Body of pancreas (tissue), 4 donors: ENCODE results near the gene JPH3. TPM values are rescaled to one million over a fixed set of nuclear protein-coding genes. Genes with fewer than 3 reads are reported as not detected.

ENCODE experiments used
- ATAC-seq: fragments of 150-250 bp; one replicate; pipeline ENCODE4 v1.9.1; 2016
- DNase-seq, 4 donors: peaks; one replicate each; pipeline ENCODE4 v3.0.0-alpha.2; 2019
- H3K27ac ChIP-seq, 4 donors: fragments of 200-600 bp; sonication (generic); 1 replicate in 3 of 4; 2 replicates in 1 of 4; pipeline versions ENCODE4 v1.5.1 to v1.6.1; 2016 to 2019; ENCODE audit warnings: mild to moderate bottlenecking in 1 of 4, mixed read lengths in 1 of 4, moderate library complexity in 1 of 4
- H3K27me3 ChIP-seq, 2 donors: fragments of 200-600 bp; sonication (generic); one replicate each; pipeline ENCODE4 v1.6.0; 2016; ENCODE audit warnings: mild to moderate bottlenecking in 1 of 2
- H3K36me3 ChIP-seq, 2 donors: fragments of 200-600 bp; sonication (generic); replicated peaks in 1 of 2; 2 replicates each; pipeline ENCODE4 v1.5.1; 2016; ENCODE audit warnings: low read depth in 2 of 2; ENCODE audit not compliant: insufficient read depth in 1 of 2
- H3K4me1 ChIP-seq: fragments of 200-600 bp; sonication (generic); one replicate; pipeline ENCODE4 v1.6.0; 2016
- H3K4me3 ChIP-seq, 2 donors: fragments of 200-600 bp; sonication (generic); 1 replicate in 1 of 2; 2 replicates in 1 of 2; pipeline ENCODE4 v1.5.1; 2016 to 2019
- H3K9me3 ChIP-seq, 3 donors: fragments of 200-600 bp; sonication (generic); 1 replicate in 2 of 3; 2 replicates in 1 of 3; pipeline ENCODE4 v1.5.1; 2016
- POLR2A ChIP-seq, 3 donors: fragments of 450-650 bp; IDR thresholded peaks; one replicate each; pipeline ENCODE4 v1.6.1; 2016; ENCODE audit warnings: antibody characterized with exemption in 3 of 3, mild to moderate bottlenecking in 2 of 3
- WGBS, 2 donors: methylation state at CpG; one replicate each; pipeline ENCODE4 v1.1.5; 2017; 5-methylcytosine and 5-hydroxymethylcytosine counted together
- intact Hi-C: fragments of 100-400 bp; cut with DNase I; formaldehyde crosslinking; loops from one replicate; pipeline ENCODE4 v1.15.1; 2023
- total RNA-seq, 2 donors: library from RNA; depleted of rRNA; stranded (reverse); fragments of >200 nt; gene quantifications; one replicate each; pipeline ENCODE4 v1.1.0, GENCODE V29; 2016
- TF ChIP-seq, protein P1 (sequence below), 7 experiments: fragments of 450-650 bp in 4 of 7; fragments of 200-600 bp in 3 of 7; sonication (generic) in 3 of 7; IDR thresholded peaks; one replicate each; pipeline ENCODE4 v1.5.1; 2016 to 2019; ENCODE audit warnings: antibody characterized with exemption in 7 of 7

The JPH3 gene
- total RNA-seq, 2 donors from 2014 or later: not detected

DNA sequence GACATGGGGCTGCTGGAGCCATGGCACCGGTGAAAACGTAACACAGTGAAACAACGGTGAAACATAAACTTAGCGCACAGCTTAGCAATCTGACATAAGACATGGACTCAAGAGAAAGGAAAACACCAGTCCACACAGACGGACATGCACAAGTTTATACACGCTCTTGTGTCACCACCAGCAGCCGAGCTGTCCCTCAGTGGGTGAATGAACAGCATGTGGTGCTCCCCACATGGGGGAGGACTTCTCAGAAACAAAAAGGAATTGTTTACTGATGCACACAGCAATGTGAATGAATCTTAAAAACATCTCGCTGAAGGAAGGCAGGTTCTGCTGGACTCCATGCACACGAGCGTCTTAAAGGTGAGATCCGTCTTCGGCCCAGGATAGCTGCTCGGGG lies 129.3 kb downstream of the JPH3 start:
- no peaks in the 10 kb centered on the region for H3K9me3 ChIP-seq
- no peak overlapping the region for H3K27ac ChIP-seq
- no peak for TF ChIP-seq POLR2A (IDR thresholded peaks at IDR 0.05)
- TF ChIP-seq, protein P1, sequence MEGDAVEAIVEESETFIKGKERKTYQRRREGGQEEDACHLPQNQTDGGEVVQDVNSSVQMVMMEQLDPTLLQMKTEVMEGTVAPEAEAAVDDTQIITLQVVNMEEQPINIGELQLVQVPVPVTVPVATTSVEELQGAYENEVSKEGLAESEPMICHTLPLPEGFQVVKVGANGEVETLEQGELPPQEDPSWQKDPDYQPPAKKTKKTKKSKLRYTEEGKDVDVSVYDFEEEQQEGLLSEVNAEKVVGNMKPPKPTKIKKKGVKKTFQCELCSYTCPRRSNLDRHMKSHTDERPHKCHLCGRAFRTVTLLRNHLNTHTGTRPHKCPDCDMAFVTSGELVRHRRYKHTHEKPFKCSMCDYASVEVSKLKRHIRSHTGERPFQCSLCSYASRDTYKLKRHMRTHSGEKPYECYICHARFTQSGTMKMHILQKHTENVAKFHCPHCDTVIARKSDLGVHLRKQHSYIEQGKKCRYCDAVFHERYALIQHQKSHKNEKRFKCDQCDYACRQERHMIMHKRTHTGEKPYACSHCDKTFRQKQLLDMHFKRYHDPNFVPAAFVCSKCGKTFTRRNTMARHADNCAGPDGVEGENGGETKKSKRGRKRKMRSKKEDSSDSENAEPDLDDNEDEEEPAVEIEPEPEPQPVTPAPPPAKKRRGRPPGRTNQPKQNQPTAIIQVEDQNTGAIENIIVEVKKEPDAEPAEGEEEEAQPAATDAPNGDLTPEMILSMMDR (IDR thresholded peaks at IDR 0.05): no peak
- ATAC-seq: no peak
- H3K36me3 ChIP-seq: peaks cover 10 to 11% of the 10 kb centered on the region in 2 donors
- no peak for DNase-seq
- no peaks in the 10 kb centered on the region for H3K27me3 ChIP-seq
- H3K4me1 ChIP-seq: no peaks in the 10 kb centered on the region
- intact Hi-C loops: no loop called here
- H3K4me3 ChIP-seq: no peak overlapping the region
- WGBS, 2 donors: 94 to 96% methylated on average over 13 of the region's 13 CpGs

DNA sequence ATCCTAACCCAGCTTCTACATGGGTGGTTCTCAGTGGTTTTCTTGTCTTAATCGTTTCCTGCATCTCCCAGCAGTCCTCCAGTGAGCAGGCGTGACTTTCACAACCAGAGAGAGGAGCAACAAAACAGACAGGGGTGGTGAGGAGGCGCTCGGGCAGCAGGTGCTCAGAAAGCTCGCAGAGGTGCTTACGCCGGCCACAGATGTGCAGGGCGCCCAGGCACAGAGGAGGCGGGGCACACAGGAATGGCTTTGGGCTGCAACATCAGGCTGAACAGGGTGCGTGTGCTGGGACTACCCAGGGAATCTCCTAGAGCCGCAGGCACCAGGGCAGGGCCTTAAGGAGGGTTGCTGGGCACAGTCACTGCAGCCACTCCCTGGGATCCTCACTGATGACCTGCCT lies 130.9 kb downstream of the JPH3 start:
- H3K27ac ChIP-seq: no peak overlapping the region
- H3K9me3 ChIP-seq: no peaks in the 10 kb centered on the region
- DNase-seq (no peak), ATAC-seq (no peak)
- no peak overlapping the region for H3K4me3 ChIP-seq
- TF ChIP-seq POLR2A (IDR thresholded peaks at IDR 0.05): no peak
- TF ChIP-seq, protein P1 (IDR thresholded peaks at IDR 0.05): no peak
- H3K27me3 ChIP-seq: no peaks in the 10 kb centered on the region
- intact Hi-C loops: no loop called here
- peaks cover 10 to 13% of the 10 kb centered on the region in 2 donors for H3K36me3 ChIP-seq
- no peaks in the 10 kb centered on the region for H3K4me1 ChIP-seq
- WGBS, 2 donors: 90 to 93% methylated on average over 7 to 11 of the region's 11 CpGs

- Histone ChIP-seq H3K27ac (no peak overlapping the region), H3K4me1 (no peaks in the 10 kb centered on the region), H3K9me3 (no peaks in the 10 kb centered on the region), H3K4me3 (no peak overlapping the region), H3K27me3 (no peaks in the 10 kb centered on the region), H3K36me3 (peaks cover 0 to 8% of the 10 kb centered on the region in 2 donors)
- no peak for DNase-seq
- TF ChIP-seq, protein P1 (IDR thresholded peaks at IDR 0.05): no peak
- no peak for TF ChIP-seq POLR2A (IDR thresholded peaks at IDR 0.05)
- 67 to 71% methylated on average over 9 to 14 of the region's 14 CpGs for WGBS, 2 donors
- no peak for ATAC-seq
- intact Hi-C loops: no loop called here
Measured at GRCh38 chr16:87734644-87735043, 132.3 kb downstream of the JPH3 start.

DNA sequence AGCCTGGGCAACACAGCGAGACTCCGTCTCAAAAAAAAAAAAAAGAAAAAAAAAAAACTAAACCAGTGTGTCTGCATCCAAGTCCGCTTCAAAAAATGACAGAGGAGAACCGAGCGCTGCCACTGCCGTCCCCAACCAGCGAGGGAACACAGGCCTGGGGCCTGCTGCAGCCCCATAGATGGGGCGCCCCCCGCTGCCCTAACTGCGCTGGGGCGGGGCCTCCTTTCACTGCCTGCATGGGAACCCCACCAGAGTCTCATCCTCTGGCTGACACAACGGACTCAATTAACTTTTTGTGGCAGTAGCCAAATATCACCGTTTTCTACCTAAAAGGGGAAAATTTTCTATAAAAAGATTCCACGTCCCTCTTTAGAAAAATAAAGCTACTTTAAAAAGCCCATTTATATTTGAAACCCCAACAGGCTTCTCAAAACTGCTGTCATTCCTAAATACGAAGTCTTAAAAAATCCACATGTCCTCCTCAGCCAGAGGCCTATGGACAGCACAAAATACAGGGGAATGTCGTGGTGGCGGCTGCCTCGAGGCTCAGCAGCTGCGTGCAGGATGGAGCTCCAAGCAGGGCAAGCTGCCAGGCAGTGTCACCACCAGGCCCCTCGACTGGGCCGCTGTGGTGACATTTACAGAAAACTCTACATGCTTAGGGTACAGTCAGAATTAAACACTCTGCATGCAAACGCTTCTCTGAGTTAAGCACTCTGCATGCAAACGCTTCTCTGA lies 133.1 kb downstream of the JPH3 start:
- no peak overlapping the region for H3K4me3 ChIP-seq
- no peaks in the 10 kb centered on the region for H3K9me3 ChIP-seq
- ATAC-seq: no peak
- no peak for DNase-seq
- no peaks in the 10 kb centered on the region for H3K27me3 ChIP-seq
- TF ChIP-seq, protein P1 (IDR thresholded peaks at IDR 0.05): no peak
- no peak for TF ChIP-seq POLR2A (IDR thresholded peaks at IDR 0.05)
- intact Hi-C loops: no loop called here
- no peaks in the 10 kb centered on the region for H3K4me1 ChIP-seq
- WGBS, 2 donors: 90 to 91% methylated on average over 21 to 23 of the region's 23 CpGs
- H3K36me3 ChIP-seq: peaks cover 0 to 8% of the 10 kb centered on the region in 2 donors
- H3K27ac ChIP-seq: no peak overlapping the region

- no peaks in the 10 kb centered on the region for H3K9me3 ChIP-seq
- H3K4me3 ChIP-seq: no peak overlapping the region
- H3K27me3 ChIP-seq: no peaks in the 10 kb centered on the region
- 91 to 93% methylated on average over 12 of the region's 12 CpGs for WGBS, 2 donors
- TF ChIP-seq POLR2A (IDR thresholded peaks at IDR 0.05): no peak
- TF ChIP-seq, protein P1 (IDR thresholded peaks at IDR 0.05): no peak
- DNase-seq (no peak), ATAC-seq (no peak)
- intact Hi-C loops: no loop called here
- no peak overlapping the region for H3K27ac ChIP-seq
- peaks cover 0 to 8% of the 10 kb centered on the region in 2 donors for H3K36me3 ChIP-seq
- H3K4me1 ChIP-seq: no peaks in the 10 kb centered on the region
Measured at GRCh38 chr16:87736008-87736382, 133.7 kb downstream of the JPH3 start.
